GM12878 (cell line): ENCODE results near the gene FMO3. TPM values are rescaled to one million over a fixed set of nuclear protein-coding genes. Genes with fewer than 3 reads are reported as not detected.

Source experiments
- ATAC-seq: fragments of 200-7000 bp; cut with Tn5 transposase; 3 replicates; pipeline ENCODE4 v1.9.1; 2020; ENCODE audit warnings: mild to moderate bottlenecking, moderate library complexity
- BruUV-seq: library from RNA; stranded (reverse); fragments of 400-500 nt; replicated peaks from 2 replicates; lab custom pipeline; 2021; lab: Mats Ljungman, UMichigan
- CTCF ChIA-PET: fragments of 300-600 bp; sonication (Branson Sonifier 250); formaldehyde crosslinking; extraction: SDS; loops from one replicate; lab custom pipeline; 2021; ENCODE audit warnings: inconsistent platforms; lab: Yijun Ruan, JAX
- POLR2A ChIA-PET: fragments of 350-600 bp; formaldehyde crosslinking; extraction: SDS; loops from one replicate; lab custom pipeline; 2021; ENCODE audit warnings: inconsistent platforms; lab: Charles Lee
- RAD21 ChIA-PET: fragments of 300-600 bp; sonication (Branson Sonifier 250); formaldehyde crosslinking; loops from one replicate; lab custom pipeline; 2023; ENCODE audit warnings: antibody characterized with exemption; ENCODE audit not compliant: unreplicated experiment; lab: Charles Lee
- SMC1A ChIA-PET: fragments of 300-600 bp; sonication (Branson Sonifier 250); formaldehyde crosslinking; loops from one replicate; lab custom pipeline; 2023; ENCODE audit not compliant: unreplicated experiment, uncharacterized antibody; lab: Charles Lee
- DNase-seq: peaks from one replicate; pipeline ENCODE4 v3.0.0-alpha.2; 2011; ENCODE audit warnings: low read depth, low spot score
- FAIRE-seq: peaks from 3 replicates; lab custom pipeline; 2011; peaks lifted over from hg19 to GRCh38; lab: Jason Lieb, UNC
- H2AFZ ChIP-seq: 2 replicates; pipeline ENCODE4 v1.6.0; 2011; ENCODE audit warnings: low read depth, low read length, control low read depth; ENCODE audit not compliant: control insufficient read depth
- H3K27ac ChIP-seq: 2 replicates; pipeline ENCODE4 v1.5.1; 2011; ENCODE audit warnings: control low read depth; ENCODE audit not compliant: control insufficient read depth, insufficient read depth
- H3K27me3 ChIP-seq, 2 experiments: replicated peaks in 1 of 2; 2 replicates each; pipeline versions ENCODE4 v1.6.0 to v1.6.1; 2011; ENCODE audit warnings: low read length in 1 of 2; ENCODE audit not compliant: control insufficient read depth in 2 of 2, insufficient read depth in 2 of 2
- H3K36me3 ChIP-seq, 2 experiments: 2 replicates each; pipeline ENCODE4 v1.5.1; 2011; ENCODE audit warnings: low read length in 1 of 2; ENCODE audit not compliant: control insufficient read depth in 2 of 2, insufficient read depth in 2 of 2
- H3K4me1 ChIP-seq: 2 replicates; pipeline ENCODE4 v1.6.1; 2011; ENCODE audit warnings: mild to moderate bottlenecking, low read length, moderate library complexity, mixed read lengths; ENCODE audit not compliant: control insufficient read depth, insufficient read depth
- H3K4me2 ChIP-seq: 2 replicates; pipeline ENCODE4 v1.6.0; 2011; ENCODE audit warnings: control low read depth; ENCODE audit not compliant: control insufficient read depth, insufficient read depth
- H3K4me3 ChIP-seq: fragments of 200-600 bp; sonication (generic); 2 replicates; pipeline ENCODE4 v1.5.1; 2016
- H3K79me2 ChIP-seq: 2 replicates; pipeline ENCODE4 v1.6.0; 2011; ENCODE audit warnings: low read length; ENCODE audit not compliant: control insufficient read depth, insufficient read depth
- H3K9ac ChIP-seq: 2 replicates; pipeline ENCODE4 v1.8.0; 2011; ENCODE audit warnings: low read length, control low read depth, mixed read lengths; ENCODE audit not compliant: control insufficient read depth, insufficient read depth
- H3K9me3 ChIP-seq: replicated peaks from 3 replicates; pipeline ENCODE4 v1.5.1; 2011; ENCODE audit warnings: mild to moderate bottlenecking, low read length; ENCODE audit not compliant: control insufficient read depth, insufficient read depth
- H4K20me1 ChIP-seq: 2 replicates; pipeline ENCODE4 v1.6.0; 2011; ENCODE audit not compliant: control insufficient read depth, insufficient read depth
- BCL3 ChIP-seq: IDR thresholded peaks from 2 replicates; pipeline ENCODE4 v1.6.1; 2011; ENCODE audit warnings: borderline replicate concordance, low read depth, mild to moderate bottlenecking, moderate library complexity, low read length; ENCODE audit not compliant: insufficient read depth, poor library complexity, severe bottlenecking
- CBX5 ChIP-seq: sonication (generic); IDR thresholded peaks from 2 replicates; pipeline ENCODE4 v1.6.1; 2016; ENCODE audit warnings: low read depth, moderate library complexity, mild to moderate bottlenecking, inconsistent platforms
- GATAD2B ChIP-seq: fragments of 450-650 bp; conservative IDR thresholded peaks from 2 replicates; pipeline ENCODE4 v1.6.1; 2017; ENCODE audit warnings: low read depth, mild to moderate bottlenecking, moderate library complexity
- HDAC2 ChIP-seq: fragments of 200-600 bp; sonication (generic); IDR thresholded peaks from 2 replicates; pipeline ENCODE4 v1.6.1; 2017
- IRF3 ChIP-seq: fragments of 450-650 bp; IDR thresholded peaks from 2 replicates; pipeline ENCODE4 v1.6.1; 2014; ENCODE audit warnings: mild to moderate bottlenecking
- MXI1 ChIP-seq: fragments of 150-350 bp; IDR thresholded peaks from 2 replicates; pipeline ENCODE4 v1.6.1; 2011; ENCODE audit warnings: low read depth, mild to moderate bottlenecking, inconsistent platforms, low read length, improper control_type of control experiment
- MYC ChIP-seq: IDR thresholded peaks from 2 replicates; pipeline ENCODE4 v1.6.1; 2011; ENCODE audit warnings: mild to moderate bottlenecking, low read length, moderate library complexity, inconsistent platforms; ENCODE audit not compliant: insufficient read depth, insufficient replicate concordance, insufficient read length, severe bottlenecking
- NBN ChIP-seq: fragments of 450-650 bp; IDR thresholded peaks from 2 replicates; pipeline ENCODE4 v1.6.1; 2016
- PAX8 ChIP-seq: fragments of 450-650 bp; IDR thresholded peaks from 2 replicates; pipeline ENCODE4 v1.6.1; 2017; ENCODE audit warnings: mild to moderate bottlenecking, moderate library complexity
- PKNOX1 ChIP-seq: fragments of 450-650 bp; IDR thresholded peaks from 2 replicates; pipeline ENCODE4 v1.6.1; 2016; ENCODE audit warnings: mild to moderate bottlenecking
- RFX5 ChIP-seq: IDR thresholded peaks from 2 replicates; pipeline ENCODE4 v1.6.1; 2011; ENCODE audit warnings: low read depth, low read length, improper control_type of control experiment
- SMAD1 ChIP-seq: fragments of 450-650 bp; IDR thresholded peaks from 2 replicates; pipeline ENCODE4 v1.6.1; 2018; ENCODE audit warnings: mild to moderate bottlenecking, low read depth; ENCODE audit not compliant: partially characterized antibody
- SPI1 ChIP-seq: IDR thresholded peaks from 2 replicates; pipeline ENCODE4 v1.6.1; 2011; ENCODE audit warnings: low read depth, mild to moderate bottlenecking, low read length, moderate library complexity, borderline replicate concordance; ENCODE audit not compliant: insufficient read depth
- TBL1XR1 ChIP-seq: IDR thresholded peaks from 2 replicates; pipeline ENCODE4 v1.6.1; 2012; ENCODE audit warnings: low read depth, low read length, improper control_type of control experiment
- WGBS: methylation state at CpG from one replicate; pipeline ENCODE4 v1.1.6; 2016; ENCODE audit warnings: low lambda C conversion rate; ENCODE audit not compliant: insufficient replicate concordance, insufficient coverage; ENCODE audit errors: missing lambda C conversion rate; 5-methylcytosine and 5-hydroxymethylcytosine counted together
- in situ Hi-C: fragments of 300-500 bp; cut with MboI; formaldehyde crosslinking; loops from 9 replicates; pipeline ENCODE4 v1.14.3; 2018; ENCODE audit warnings: mixed read lengths
- intact Hi-C: fragments of 100-400 bp; cut with micrococcal nuclease; formaldehyde crosslinking; loops from one replicate; pipeline ENCODE4 v1.14.2; 2022; ENCODE audit not compliant: unreplicated experiment
- polyA plus RNA-seq, 11 experiments: library from polyadenylated mRNA; depleted of rRNA in 4 of 11; unstranded in 6 of 11; stranded (reverse) in 5 of 11; fragments of >200 nt; fragmentation: Nextera tagmentation in 4 of 11; fragmentation: Illumina TruSeq in 1 of 11; extraction: Ambion mirVana in 4 of 11; extraction: Trizol in 1 of 11; gene quantifications; 1 replicate in 1 of 11; 2 replicates in 10 of 11; pipeline versions ENCODE4 v1.2.1 to v1.2.3, GENCODE V29; 2011 to 2016; ENCODE audit warnings: inconsistent platforms in 2 of 11, missing spikeins in 2 of 11, low read depth in 1 of 11
- total RNA-seq, 4 experiments: library from RNA; depleted of rRNA in 3 of 4; stranded (reverse); fragments of >200 nt in 3 of 4; fragmentation: Illumina TruSeq in 1 of 4; extraction: Trizol in 1 of 4; gene quantifications; 2 replicates each; pipeline versions ENCODE4 v1.2.1 to v1.2.3, GENCODE V29; 2013 to 2021

The FMO3 gene
- total and polyA plus RNA-seq, 10 of the 15 experiments (the other 5 are each of a cell fraction or from before 2014, with no cell fraction given): 0.08 to 0.10 TPM; not detected in 8

- BruUV-seq: no TSS peak
- Histone ChIP-seq H3K4me3 (no peak overlapping the region), H3K27me3 (no peaks in the 10 kb centered on the region), H3K4me1 (no peaks in the 10 kb centered on the region), H3K36me3 (no peaks in the 10 kb centered on the region), H3K79me2 (no peaks in the 10 kb centered on the region), H3K9ac (no peak overlapping the region), H3K4me2 (no peak overlapping the region), H3K9me3 (no peaks in the 10 kb centered on the region), H4K20me1 (no peaks in the 10 kb centered on the region), H2AFZ (no peak overlapping the region), H3K27ac (no peak overlapping the region)
- CTCF ChIA-PET: no interaction called here
- TF ChIP-seq SMAD1 (no peak), CBX5 (no peak), TBL1XR1 (no peak), IRF3 (no peak), PAX8 (no peak)
- in situ Hi-C loops: no loop called here
- intact Hi-C loops: no loop called here
- SMC1A ChIA-PET: no interaction called here
- ATAC-seq (no peak), FAIRE-seq (no peak), DNase-seq (no peak)
- RAD21 ChIA-PET: no interaction called here
- WGBS: 12% methylated on average over 5 of the region's 5 CpGs
- POLR2A ChIA-PET: no interaction called here
Measured at GRCh38 chr1:171140401-171140800, 49.7 kb downstream of the FMO3 start.

- H3K9ac ChIP-seq: no peak overlapping the region
- in situ Hi-C loops (no loop called here), intact Hi-C loops (no loop called here)
- no peaks in the 10 kb centered on the region for H4K20me1 ChIP-seq
- H3K27ac ChIP-seq: no peak overlapping the region
- H3K9me3 ChIP-seq: no peaks in the 10 kb centered on the region
- H3K4me3 ChIP-seq: no peak overlapping the region
- no peak for ATAC-seq
- H3K36me3 ChIP-seq: no peaks in the 10 kb centered on the region
- POLR2A ChIA-PET: no interaction called here
- no peak for DNase-seq
- no peaks in the 10 kb centered on the region for H3K27me3 ChIP-seq
- no peaks in the 10 kb centered on the region for H3K79me2 ChIP-seq
- H3K4me1 ChIP-seq: no peaks in the 10 kb centered on the region
- WGBS: 11% methylated on average over 4 of the region's 4 CpGs
- SMC1A ChIA-PET: interaction anchor here (1.0 kb wide), 1 partner anchor 57 kb away, joined by 4 read pairs; no protein-coding TSS in a partner anchor
- RAD21 ChIA-PET: no interaction called here
- no peak overlapping the region for H3K4me2 ChIP-seq
- CTCF ChIA-PET: interaction anchor here (1.1 kb wide), 1 partner anchor 46 kb away, joined by 3 read pairs; no protein-coding TSS in a partner anchor
- no peak for FAIRE-seq
- no peak overlapping the region for H2AFZ ChIP-seq
- no TSS peak for BruUV-seq
- TF ChIP-seq MXI1 (no peak), PKNOX1 (no peak), RFX5 (no peak), HDAC2 (no peak), MYC (no peak), GATAD2B (no peak), BCL3 (no peak), NBN (no peak), SPI1 (no peak)
Measured at GRCh38 chr1:171140956-171141687, 50.4 kb downstream of the FMO3 start.
